Fibroblast of lung (primary cell): ENCODE results near the gene RNF41. TPM values are rescaled to one million over a fixed set of nuclear protein-coding genes. Genes with fewer than 3 reads are reported as not detected.

ENCODE experiments used
- DNase-seq, 2 donors: peaks; one replicate each; pipeline versions ENCODE4 v3.0.0 to v3.0.0-alpha.2; 2010; ENCODE audit warnings: low read depth in 2 of 2
- H2AFZ ChIP-seq: 2 replicates; pipeline ENCODE4 v1.5.1; 2012; ENCODE audit warnings: low read length, control low read depth, inconsistent platforms
- H3K27ac ChIP-seq: 2 replicates; pipeline ENCODE4 v1.5.1; 2011; ENCODE audit warnings: low read length, control low read depth; ENCODE audit not compliant: insufficient read depth
- H3K27me3 ChIP-seq: 2 replicates; pipeline ENCODE4 v1.5.1; 2011; ENCODE audit warnings: mild to moderate bottlenecking, low read length; ENCODE audit not compliant: control insufficient read depth, insufficient read depth
- H3K36me3 ChIP-seq: 2 replicates; pipeline ENCODE4 v1.5.1; 2011; ENCODE audit warnings: low read length; ENCODE audit not compliant: control insufficient read depth, insufficient read depth
- H3K4me1 ChIP-seq: 2 replicates; pipeline ENCODE4 v1.5.1; 2011; ENCODE audit warnings: low read length; ENCODE audit not compliant: control insufficient read depth, insufficient read depth; ENCODE audit errors: extremely low read depth
- H3K4me2 ChIP-seq: 2 replicates; pipeline ENCODE4 v1.5.1; 2011; ENCODE audit warnings: low read length, control low read depth; ENCODE audit not compliant: insufficient read depth; ENCODE audit errors: extremely low read depth
- H3K4me3 ChIP-seq, 4 experiments: fragments of 200-600 bp in 1 of 4; sonication (generic) in 1 of 4; replicated peaks in 1 of 4; 2 replicates each; pipeline ENCODE4 v1.5.1; 2011 to 2016; ENCODE audit warnings: low read length in 4 of 4, low read depth in 3 of 4, mild to moderate bottlenecking in 3 of 4, control low read depth in 2 of 4, inconsistent platforms in 1 of 4, mixed read lengths in 1 of 4; ENCODE audit not compliant: insufficient read depth in 1 of 4; ENCODE audit errors: control extremely low read depth in 1 of 4
- H3K79me2 ChIP-seq: 2 replicates; pipeline ENCODE4 v1.5.1; 2012; ENCODE audit warnings: mild to moderate bottlenecking, low read length, inconsistent platforms; ENCODE audit not compliant: control insufficient read depth, insufficient read depth
- H3K9ac ChIP-seq: 2 replicates; pipeline ENCODE4 v1.5.1; 2011; ENCODE audit warnings: mild to moderate bottlenecking, low read length, control low read depth; ENCODE audit not compliant: insufficient read depth
- H3K9me3 ChIP-seq: 2 replicates; pipeline ENCODE4 v1.5.1; 2012; ENCODE audit warnings: low read depth, low read length; ENCODE audit not compliant: control insufficient read depth, insufficient read depth
- H4K20me1 ChIP-seq: 2 replicates; pipeline ENCODE4 v1.5.1; 2011; ENCODE audit warnings: low read length; ENCODE audit not compliant: control insufficient read depth, insufficient read depth; ENCODE audit errors: extremely low read depth
- EZH2 ChIP-seq: IDR thresholded peaks from 2 replicates; pipeline ENCODE4 v1.5.1; 2012; ENCODE audit warnings: low read length, control low read depth, mild to moderate bottlenecking; ENCODE audit errors: missing control alignments
- polyA plus RNA-seq, 2 donors: library from polyadenylated mRNA; depleted of rRNA in 1 of 2; stranded (reverse) in 1 of 2; unstranded in 1 of 2; fragments of >200 nt; gene quantifications; 2 replicates each; pipeline ENCODE4 v1.2.1, GENCODE V29; 2011 to 2012; ENCODE audit warnings: missing spikeins in 1 of 2
- total RNA-seq: library from RNA; depleted of rRNA; stranded (reverse); fragments of >200 nt; gene quantifications from 2 replicates; pipeline ENCODE4 v1.2.1, GENCODE V29; 2014
- TF ChIP-seq, protein P1 (sequence below), 2 donors: IDR thresholded peaks in 1 of 2; conservative IDR thresholded peaks in 1 of 2; 1 replicate in 1 of 2; 2 replicates in 1 of 2; pipeline ENCODE4 v1.5.1; 2011 to 2012; ENCODE audit warnings: low read length in 2 of 2, control low read depth in 1 of 2, inconsistent platforms in 1 of 2, low read depth in 1 of 2, mild to moderate bottlenecking in 1 of 2

RNF41 gene
- total and polyA plus RNA-seq, 2 donors (not counting 1 experiment from before 2014, with no cell fraction given), result 99.7 to 199 TPM

DNA sequence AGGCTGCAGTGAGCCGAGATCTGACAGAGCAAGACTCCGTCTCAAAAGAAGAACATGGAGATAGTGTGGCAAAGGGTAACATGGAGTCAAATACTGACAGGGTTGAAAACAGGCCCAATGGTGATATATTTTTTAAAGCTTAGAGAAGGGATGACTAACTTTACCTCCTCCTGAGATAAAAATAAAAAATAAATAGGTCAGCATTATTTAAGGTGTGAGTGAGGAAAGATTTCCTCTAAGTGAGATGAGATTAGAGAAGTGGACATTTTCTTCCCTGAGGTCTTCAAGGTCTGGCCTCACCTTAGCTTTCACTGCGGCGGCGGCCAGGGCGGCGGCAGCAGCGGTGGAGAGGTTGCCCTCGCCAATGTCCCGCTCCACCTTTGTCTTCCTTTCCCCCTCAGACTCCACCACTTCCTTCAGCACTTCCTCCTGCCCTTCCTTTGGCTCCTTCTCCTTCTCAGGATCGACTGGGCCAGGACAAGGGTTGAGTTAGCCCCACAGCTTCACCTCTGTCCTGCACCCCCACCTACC lies 52.4 kb downstream of the RNF41 start:
- Histone ChIP-seq H3K4me2 (no peak overlapping the region), H2AFZ (no peak overlapping the region), H3K79me2 (no peaks in the 10 kb centered on the region), H3K9me3 (no peaks in the 10 kb centered on the region), H3K27ac (no peak overlapping the region), H4K20me1 (no peaks in the 10 kb centered on the region), H3K4me1 (no peaks in the 10 kb centered on the region), H3K27me3 (no peaks in the 10 kb centered on the region), H3K36me3 (peaks cover 30% of the 10 kb centered on the region), H3K4me3 (no peak overlapping the region), H3K9ac (no peak overlapping the region)
- TF ChIP-seq EZH2, result no peak
- TF ChIP-seq, protein P1, sequence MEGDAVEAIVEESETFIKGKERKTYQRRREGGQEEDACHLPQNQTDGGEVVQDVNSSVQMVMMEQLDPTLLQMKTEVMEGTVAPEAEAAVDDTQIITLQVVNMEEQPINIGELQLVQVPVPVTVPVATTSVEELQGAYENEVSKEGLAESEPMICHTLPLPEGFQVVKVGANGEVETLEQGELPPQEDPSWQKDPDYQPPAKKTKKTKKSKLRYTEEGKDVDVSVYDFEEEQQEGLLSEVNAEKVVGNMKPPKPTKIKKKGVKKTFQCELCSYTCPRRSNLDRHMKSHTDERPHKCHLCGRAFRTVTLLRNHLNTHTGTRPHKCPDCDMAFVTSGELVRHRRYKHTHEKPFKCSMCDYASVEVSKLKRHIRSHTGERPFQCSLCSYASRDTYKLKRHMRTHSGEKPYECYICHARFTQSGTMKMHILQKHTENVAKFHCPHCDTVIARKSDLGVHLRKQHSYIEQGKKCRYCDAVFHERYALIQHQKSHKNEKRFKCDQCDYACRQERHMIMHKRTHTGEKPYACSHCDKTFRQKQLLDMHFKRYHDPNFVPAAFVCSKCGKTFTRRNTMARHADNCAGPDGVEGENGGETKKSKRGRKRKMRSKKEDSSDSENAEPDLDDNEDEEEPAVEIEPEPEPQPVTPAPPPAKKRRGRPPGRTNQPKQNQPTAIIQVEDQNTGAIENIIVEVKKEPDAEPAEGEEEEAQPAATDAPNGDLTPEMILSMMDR (conservative IDR thresholded peaks at IDR 0.05 in 1 of 2, IDR thresholded peaks at IDR 0.05 in 1 of 2; ENCODE audit: low read depth in 1 of 2, low read length in 2 of 2), result no peak
- no peak for DNase-seq

DNA sequence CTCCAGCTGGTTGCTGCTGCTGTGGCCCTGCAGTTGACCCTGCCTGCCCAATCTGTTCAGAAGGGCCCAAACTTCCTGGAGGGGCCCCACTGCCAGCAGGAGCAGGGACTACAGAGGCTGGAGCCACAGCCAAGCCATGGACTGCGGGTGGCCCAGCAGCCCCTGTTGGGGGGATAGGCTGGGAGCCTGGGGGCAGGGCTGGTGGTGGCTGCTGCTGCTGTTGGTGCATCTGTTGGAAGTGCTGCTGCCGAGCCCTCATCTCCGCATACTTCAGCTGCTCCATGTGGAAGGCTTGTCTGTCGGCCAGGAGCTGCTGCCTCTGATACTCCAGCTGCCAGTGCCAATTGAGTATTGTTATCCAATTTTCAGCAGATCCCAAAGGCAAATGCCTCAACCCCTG lies 56.4 kb downstream of the RNF41 start:
- peaks cover 17% of the 10 kb centered on the region for H3K79me2 ChIP-seq
- DNase-seq, result no peak
- no peaks in the 10 kb centered on the region for H3K27me3 ChIP-seq
- H3K4me2 ChIP-seq, result no peak overlapping the region
- H4K20me1 ChIP-seq, result peaks cover 1% of the 10 kb centered on the region
- no peak overlapping the region for H3K9ac ChIP-seq
- H3K4me3 ChIP-seq, result no peak overlapping the region
- H2AFZ ChIP-seq, result no peak overlapping the region
- H3K4me1 ChIP-seq, result peaks cover 12% of the 10 kb centered on the region
- no peaks in the 10 kb centered on the region for H3K9me3 ChIP-seq
- H3K27ac ChIP-seq, result no peak overlapping the region
- peaks cover 36% of the 10 kb centered on the region for H3K36me3 ChIP-seq
- no peak for TF ChIP-seq EZH2
- TF ChIP-seq, protein P1 (conservative IDR thresholded peaks at IDR 0.05 in 1 of 2, IDR thresholded peaks at IDR 0.05 in 1 of 2; ENCODE audit: low read depth in 1 of 2, low read length in 2 of 2), result no peak

DNA sequence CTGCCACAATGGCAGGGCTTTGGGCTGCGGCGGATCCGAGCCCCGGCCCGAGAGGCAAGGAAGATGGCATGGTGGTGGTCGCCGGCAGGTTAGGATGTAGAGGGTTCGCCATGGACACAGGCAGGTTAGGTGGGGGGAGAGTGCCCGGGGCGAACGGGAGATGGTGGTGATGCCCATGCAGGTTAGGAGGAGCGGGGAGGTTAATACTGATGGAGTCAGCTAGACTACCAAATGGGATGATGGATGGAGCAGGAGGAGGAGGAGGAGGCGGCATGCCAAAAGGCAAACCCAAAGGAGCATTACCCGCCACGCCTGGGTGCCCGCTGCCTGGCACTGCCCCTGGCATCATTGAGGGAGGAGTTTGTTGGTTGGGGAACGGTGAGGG lies 57.4 kb downstream of the RNF41 start:
- Histone ChIP-seq H3K9ac (no peak overlapping the region), H3K79me2 (peaks cover 27% of the 10 kb centered on the region), H4K20me1 (peaks cover 1% of the 10 kb centered on the region), H3K27me3 (no peaks in the 10 kb centered on the region), H3K27ac (no peak overlapping the region), H3K36me3 (peaks cover 36% of the 10 kb centered on the region), H3K4me2 (no peak overlapping the region), H3K4me3 (no peak overlapping the region), H3K4me1 (peaks cover 12% of the 10 kb centered on the region), H3K9me3 (no peaks in the 10 kb centered on the region), H2AFZ (no peak overlapping the region)
- no peak for DNase-seq
- TF ChIP-seq, protein P1 (conservative IDR thresholded peaks at IDR 0.05 in 1 of 2, IDR thresholded peaks at IDR 0.05 in 1 of 2; ENCODE audit: low read depth in 1 of 2, low read length in 2 of 2), result no peak
- no peak for TF ChIP-seq EZH2
